Natural killer cell treated with Interleukin-12 subunit alpha and Interleukin-12 subunit beta and Interleukin-15 and Interleukin-18, amount 100 ng/mL, for 72 hours (primary cell): ENCODE data around the gene WNT10A. TPM values are rescaled to one million over a fixed set of nuclear protein-coding genes. Genes with fewer than 3 reads are reported as not detected.

Source experiments
- ATAC-seq, 2 donors: fragments of 150-1000 bp; cut with Tn5 transposase in 1 of 2; sonication (Bioruptor Pico), chemical (Tn5 transposase) in 1 of 2; 2 replicates each; pipeline ENCODE4 v1.10.0; 2021
- DNase-seq: peaks from one replicate; pipeline ENCODE4 v3.0.0; 2022; ENCODE audit warnings: low spot score
- H3K27ac Mint-ChIP-seq, 2 donors: 1 replicate in 1 of 2; 2 replicates in 1 of 2; pipeline ENCODE4 v1.8.0; 2022; ENCODE audit warnings: mixed read lengths in 2 of 2, mild to moderate bottlenecking in 1 of 2, moderate library complexity in 1 of 2
- H3K27me3 Mint-ChIP-seq, 2 donors: 1 replicate in 1 of 2; 2 replicates in 1 of 2; pipeline ENCODE4 v1.8.0; 2022; ENCODE audit warnings: mixed read lengths in 2 of 2
- H3K36me3 Mint-ChIP-seq: one replicate; pipeline ENCODE4 v1.8.0; 2022; ENCODE audit warnings: mixed read lengths
- H3K4me1 Mint-ChIP-seq, 2 donors: 1 replicate in 1 of 2; 2 replicates in 1 of 2; pipeline ENCODE4 v1.8.0; 2022; ENCODE audit warnings: low read depth in 2 of 2, mixed read lengths in 2 of 2, mild to moderate bottlenecking in 1 of 2
- H3K4me3 Mint-ChIP-seq: one replicate; pipeline ENCODE4 v1.8.0; 2022; ENCODE audit warnings: mixed read lengths
- H3K9me3 Mint-ChIP-seq: 2 replicates; pipeline ENCODE4 v1.8.0; 2022; ENCODE audit warnings: mixed read lengths
- total RNA-seq, 2 donors: library from RNA; stranded (reverse); gene quantifications; one replicate each; pipeline ENCODE4 v1.2.3, GENCODE V29; 2022

Gene WNT10A
- total RNA-seq, 2 donors from 2014 or later: not detected

DNA sequence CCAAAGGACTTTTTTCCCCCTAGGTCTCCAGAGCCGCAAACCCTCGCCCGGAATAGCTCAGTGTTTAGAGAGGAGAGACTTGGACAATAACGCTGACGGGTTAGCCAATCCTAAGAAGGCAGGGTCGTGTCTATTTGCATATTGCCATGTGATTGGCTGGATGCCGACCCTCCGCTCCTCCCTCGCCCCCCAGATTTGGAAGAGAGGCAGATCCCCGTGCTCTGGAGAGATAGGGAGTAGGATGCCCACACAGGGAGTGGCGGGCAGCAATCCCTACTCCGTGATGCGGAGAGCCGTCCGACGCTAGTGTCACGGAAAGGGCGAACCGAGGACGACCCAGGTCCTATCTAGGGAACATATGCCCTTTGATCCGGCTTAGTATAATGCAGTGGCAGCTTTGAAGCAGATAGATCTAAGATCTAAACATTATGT is 19.7 kb upstream of the WNT10A start:
- DNase-seq (peak; percentile 45), ATAC-seq (peak in 1 of 2 donors; percentile 41)
- Mint-ChIP-seq H3K27ac (no peak overlapping the region), H3K27me3 (peaks cover 60 to 62% of the 10 kb centered on the region in 2 donors), H3K9me3 (no peaks in the 10 kb centered on the region), H3K4me1 (peaks cover 8 to 9% of the 10 kb centered on the region in 2 donors), H3K4me3 (no peak overlapping the region), H3K36me3 (no peaks in the 10 kb centered on the region)

DNA sequence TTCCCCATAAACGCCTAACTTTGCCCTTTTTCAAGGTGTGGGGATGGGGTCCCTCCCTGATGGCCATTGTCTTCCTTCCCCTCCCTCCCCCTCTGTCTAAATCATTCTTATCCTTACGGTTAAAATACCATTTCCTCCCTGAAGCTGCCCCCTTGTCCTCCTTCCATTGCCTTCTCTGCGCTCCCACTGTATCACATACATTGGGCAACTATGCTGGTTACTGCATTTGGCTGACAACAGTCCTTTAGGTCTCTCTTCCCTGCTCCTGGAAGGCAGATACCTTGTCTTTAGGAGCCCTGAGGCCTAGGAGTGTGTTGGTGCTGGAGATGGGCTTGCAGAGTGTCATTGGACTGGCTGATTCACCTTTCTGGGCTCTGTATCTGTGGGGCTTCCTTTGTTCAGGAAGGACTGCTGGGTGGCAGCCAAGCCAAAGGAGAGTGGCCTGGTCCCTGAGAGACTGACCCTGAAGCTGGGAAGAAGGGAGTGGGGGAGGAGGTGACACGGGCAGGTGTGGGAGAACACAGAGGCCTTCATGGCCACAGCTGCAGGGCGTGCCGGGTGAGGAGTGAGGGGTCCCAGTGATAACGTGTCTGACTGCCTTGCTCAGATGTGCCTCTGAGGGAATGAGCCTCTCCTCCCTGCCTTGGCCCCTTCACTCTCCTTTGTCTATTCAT is 18.9 kb upstream of the WNT10A start:
- peaks cover 56 to 60% of the 10 kb centered on the region in 2 donors for H3K27me3 Mint-ChIP-seq
- H3K36me3 Mint-ChIP-seq: no peaks in the 10 kb centered on the region
- no peak overlapping the region for H3K4me3 Mint-ChIP-seq
- peaks cover 6 to 8% of the 10 kb centered on the region in 2 donors for H3K4me1 Mint-ChIP-seq
- no peak overlapping the region for H3K27ac Mint-ChIP-seq
- no peaks in the 10 kb centered on the region for H3K9me3 Mint-ChIP-seq
- DNase-seq (no peak), ATAC-seq (no peak)

DNA sequence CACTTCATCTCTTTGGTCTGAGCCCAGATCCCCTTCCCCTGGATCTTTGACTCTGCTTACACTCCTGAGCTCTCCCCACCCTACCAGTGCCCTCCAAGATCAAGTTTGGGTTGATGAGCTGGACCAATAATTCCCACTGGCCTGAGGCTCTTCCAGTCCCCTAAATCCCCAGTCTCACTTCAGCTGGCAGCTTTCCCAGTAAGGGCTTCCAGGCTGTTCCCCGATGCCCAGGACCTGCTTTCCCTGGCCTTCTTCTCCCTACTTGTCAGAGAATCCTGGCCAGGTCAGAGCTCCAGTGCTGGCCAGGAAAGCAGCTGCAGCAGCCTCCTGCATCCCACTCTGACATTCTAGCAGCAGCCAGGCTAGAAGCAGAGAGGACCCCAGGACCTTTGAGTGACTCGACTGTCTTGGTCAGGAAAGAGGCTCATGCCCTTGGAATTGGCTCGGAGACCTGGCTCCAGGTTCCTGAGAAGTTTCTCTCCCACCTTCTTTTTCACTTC is 17.6 kb upstream of the WNT10A start:
- Mint-ChIP-seq H3K9me3 (no peaks in the 10 kb centered on the region), H3K27ac (no peak overlapping the region), H3K36me3 (no peaks in the 10 kb centered on the region), H3K4me1 (peaks cover 4 to 8% of the 10 kb centered on the region in 2 donors), H3K4me3 (no peak overlapping the region), H3K27me3 (peaks cover 50 to 54% of the 10 kb centered on the region in 2 donors)
- DNase-seq (peak; percentile 18), ATAC-seq (no peak)

DNA sequence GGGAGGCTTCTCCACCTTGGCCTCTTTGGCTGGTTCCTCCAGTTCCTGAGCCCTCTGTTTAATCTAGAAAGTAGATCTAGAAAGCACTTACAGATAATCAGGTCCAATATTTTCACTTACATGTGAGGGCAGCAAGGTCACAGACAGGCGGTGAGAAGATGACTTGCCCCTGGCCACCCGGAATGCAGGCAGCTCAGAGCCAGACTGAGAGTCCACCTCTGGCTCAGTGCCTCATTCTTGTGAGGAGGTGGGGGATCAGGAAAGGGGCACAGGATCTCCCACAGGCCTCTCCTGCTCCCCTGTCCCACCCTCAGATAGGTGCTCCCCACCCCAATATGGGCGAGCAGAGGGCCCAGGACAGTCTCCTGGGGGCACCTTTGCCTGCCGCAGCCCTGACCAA is 15.3 kb upstream of the WNT10A start:
- Mint-ChIP-seq H3K4me3 (no peak overlapping the region), H3K27ac (no peak overlapping the region), H3K36me3 (no peaks in the 10 kb centered on the region), H3K4me1 (peaks cover 0 to 4% of the 10 kb centered on the region in 2 donors), H3K9me3 (no peaks in the 10 kb centered on the region), H3K27me3 (peaks cover 51 to 56% of the 10 kb centered on the region in 2 donors)
- ATAC-seq (no peak), DNase-seq (no peak)

DNA sequence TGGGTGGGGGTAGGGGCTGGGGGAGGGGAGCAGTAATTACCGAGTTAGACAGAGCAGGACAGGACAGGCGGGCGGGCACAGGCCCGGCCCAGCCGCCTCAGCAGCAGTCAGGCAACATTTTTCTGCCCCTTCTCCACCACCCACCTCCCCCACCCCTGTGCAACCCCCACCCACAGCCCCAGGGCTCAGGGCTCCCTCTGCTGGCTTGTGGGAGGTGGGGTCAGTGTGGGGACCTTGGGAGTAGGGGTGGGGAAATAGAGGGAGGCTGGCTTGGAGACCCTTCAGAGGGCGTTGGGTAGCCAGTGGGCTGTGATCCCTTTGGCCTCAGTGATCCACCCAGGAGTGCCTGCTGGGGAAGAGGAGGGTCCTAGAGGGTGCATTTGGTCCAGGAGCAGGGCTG is 14.7 kb upstream of the WNT10A start:
- H3K27me3 Mint-ChIP-seq: peaks cover 50 to 59% of the 10 kb centered on the region in 2 donors
- no peak overlapping the region for H3K27ac Mint-ChIP-seq

DNA sequence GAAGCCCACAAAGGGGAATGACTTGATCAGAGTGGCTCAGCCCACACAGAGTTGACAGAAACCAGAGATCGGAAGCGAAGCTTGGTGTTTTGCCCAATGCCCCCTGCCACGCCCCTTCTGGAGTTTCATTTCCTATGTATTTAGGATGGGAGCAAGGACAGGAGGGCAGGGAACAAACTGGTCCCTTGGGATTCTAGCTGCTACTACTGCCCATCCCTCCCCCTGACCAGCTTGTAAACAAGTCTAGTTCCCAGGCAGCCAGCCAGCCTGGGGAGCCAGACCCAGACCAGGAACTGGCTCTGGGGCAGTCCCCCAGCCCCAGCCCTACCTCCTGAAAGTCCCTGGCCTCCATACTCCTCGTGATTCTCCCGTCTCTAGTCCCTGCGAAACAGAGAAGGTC is 12.8 kb upstream of the WNT10A start:
- Mint-ChIP-seq H3K4me3 (no peak overlapping the region), H3K9me3 (no peaks in the 10 kb centered on the region), H3K27ac (no peak overlapping the region), H3K4me1 (peaks cover 11 to 14% of the 10 kb centered on the region in 2 donors), H3K27me3 (peaks cover 50 to 63% of the 10 kb centered on the region in 2 donors), H3K36me3 (no peaks in the 10 kb centered on the region)
- no peak for DNase-seq
- ATAC-seq: no peak

More for the DNA sequence above, 14.7 kb upstream of the WNT10A start:
- Mint-ChIP-seq H3K4me1 (peaks cover 3 to 8% of the 10 kb centered on the region in 2 donors), H3K4me3 (no peak overlapping the region), H3K9me3 (no peaks in the 10 kb centered on the region), H3K36me3 (no peaks in the 10 kb centered on the region)
- DNase-seq (no peak), ATAC-seq (no peak)

DNA sequence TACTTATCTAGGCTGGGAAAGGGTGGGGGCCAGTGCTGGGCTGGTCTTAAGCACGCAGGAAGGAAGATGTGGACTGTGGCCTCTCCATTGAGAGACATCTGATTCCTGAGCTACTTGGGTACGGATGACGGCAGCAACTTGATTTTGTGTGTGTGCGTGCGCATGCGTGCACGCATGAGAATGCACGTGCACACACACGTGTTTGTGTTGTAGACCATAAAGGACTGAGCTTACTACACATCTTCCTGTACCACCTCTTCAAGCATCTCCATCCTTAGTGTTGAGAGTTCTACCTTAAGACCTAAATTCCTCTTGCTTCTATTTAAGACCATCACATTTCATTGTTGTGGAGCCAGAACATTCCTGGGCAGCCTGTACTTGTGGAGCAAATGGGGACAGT is 11.6 kb upstream of the WNT10A start:
- no peak overlapping the region for H3K4me3 Mint-ChIP-seq
- DNase-seq: no peak
- H3K36me3 Mint-ChIP-seq: no peaks in the 10 kb centered on the region
- ATAC-seq: no peak
- H3K27me3 Mint-ChIP-seq: peaks cover 43 to 58% of the 10 kb centered on the region in 2 donors
- H3K4me1 Mint-ChIP-seq: peaks cover 14% of the 10 kb centered on the region in 2 donors
- H3K9me3 Mint-ChIP-seq: no peaks in the 10 kb centered on the region
- no peak overlapping the region for H3K27ac Mint-ChIP-seq

DNA sequence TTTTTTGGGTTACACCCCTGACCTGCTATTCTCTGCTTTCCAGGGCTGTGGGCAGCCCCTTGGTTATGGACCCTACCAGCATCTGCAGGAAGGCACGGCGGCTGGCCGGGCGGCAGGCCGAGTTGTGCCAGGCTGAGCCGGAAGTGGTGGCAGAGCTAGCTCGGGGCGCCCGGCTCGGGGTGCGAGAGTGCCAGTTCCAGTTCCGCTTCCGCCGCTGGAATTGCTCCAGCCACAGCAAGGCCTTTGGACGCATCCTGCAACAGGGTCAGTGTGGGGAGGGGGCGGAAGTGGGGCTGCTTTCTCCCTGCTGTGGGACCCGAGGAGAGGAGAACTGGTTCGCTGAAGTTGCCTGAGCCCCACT is 9.7 kb upstream of the WNT10A start:
- no peaks in the 10 kb centered on the region for H3K36me3 Mint-ChIP-seq
- ATAC-seq (no peak), DNase-seq (no peak)
- H3K4me1 Mint-ChIP-seq: peaks cover 14% of the 10 kb centered on the region in 2 donors
- H3K4me3 Mint-ChIP-seq: no peak overlapping the region
- H3K9me3 Mint-ChIP-seq: no peaks in the 10 kb centered on the region
- H3K27me3 Mint-ChIP-seq: peaks cover 43 to 64% of the 10 kb centered on the region in 2 donors
- H3K27ac Mint-ChIP-seq: no peak overlapping the region

DNA sequence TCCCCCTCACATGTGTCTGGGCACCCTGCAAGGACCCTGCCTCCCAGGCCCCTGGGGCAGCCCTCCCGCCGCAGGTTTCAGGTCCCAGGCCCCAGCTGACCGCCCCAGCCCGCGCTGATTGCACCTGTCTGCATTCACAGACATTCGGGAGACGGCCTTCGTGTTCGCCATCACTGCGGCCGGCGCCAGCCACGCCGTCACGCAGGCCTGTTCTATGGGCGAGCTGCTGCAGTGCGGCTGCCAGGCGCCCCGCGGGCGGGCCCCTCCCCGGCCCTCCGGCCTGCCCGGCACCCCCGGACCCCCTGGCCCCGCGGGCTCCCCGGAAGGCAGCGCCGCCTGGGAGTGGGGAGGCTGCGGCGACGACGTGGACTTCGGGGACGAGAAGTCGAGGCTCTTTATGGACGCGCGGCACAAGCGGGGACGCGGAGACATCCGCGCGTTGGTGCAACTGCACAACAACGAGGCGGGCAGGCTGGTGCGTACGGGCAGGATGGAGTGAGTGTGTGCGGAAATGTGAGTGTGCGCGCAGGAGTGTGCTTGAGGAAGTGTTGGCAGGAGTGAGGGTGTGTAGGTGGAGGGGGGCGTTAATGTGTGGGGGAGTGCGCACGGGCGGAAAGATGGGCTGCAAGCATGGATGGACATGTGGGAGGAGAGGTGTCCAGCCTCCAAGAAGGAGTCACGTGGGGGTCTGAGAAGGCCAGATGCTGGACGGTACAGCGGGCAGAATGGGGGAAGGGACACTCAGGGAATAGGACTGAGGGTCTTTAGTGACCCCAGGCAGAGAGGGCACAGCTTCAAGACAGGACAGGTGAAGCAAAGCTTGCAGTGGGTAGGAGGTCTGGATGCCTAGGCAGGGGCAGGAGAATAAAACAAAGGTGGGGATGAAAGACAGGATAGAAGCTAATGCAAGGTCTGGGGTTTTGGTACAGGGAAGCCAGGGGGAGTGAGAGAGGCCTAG is 9.0 kb upstream of the WNT10A start:
- no peaks in the 10 kb centered on the region for H3K9me3 Mint-ChIP-seq
- H3K4me3 Mint-ChIP-seq: peak overlapping the region; percentile 58
- ATAC-seq: peak; percentile 7 to 33
- H3K27me3 Mint-ChIP-seq: peaks cover 46 to 66% of the 10 kb centered on the region in 2 donors
- no peak overlapping the region for H3K27ac Mint-ChIP-seq
- DNase-seq: no peak
- no peaks in the 10 kb centered on the region for H3K36me3 Mint-ChIP-seq
- peaks cover 15 to 16% of the 10 kb centered on the region in 2 donors for H3K4me1 Mint-ChIP-seq

DNA sequence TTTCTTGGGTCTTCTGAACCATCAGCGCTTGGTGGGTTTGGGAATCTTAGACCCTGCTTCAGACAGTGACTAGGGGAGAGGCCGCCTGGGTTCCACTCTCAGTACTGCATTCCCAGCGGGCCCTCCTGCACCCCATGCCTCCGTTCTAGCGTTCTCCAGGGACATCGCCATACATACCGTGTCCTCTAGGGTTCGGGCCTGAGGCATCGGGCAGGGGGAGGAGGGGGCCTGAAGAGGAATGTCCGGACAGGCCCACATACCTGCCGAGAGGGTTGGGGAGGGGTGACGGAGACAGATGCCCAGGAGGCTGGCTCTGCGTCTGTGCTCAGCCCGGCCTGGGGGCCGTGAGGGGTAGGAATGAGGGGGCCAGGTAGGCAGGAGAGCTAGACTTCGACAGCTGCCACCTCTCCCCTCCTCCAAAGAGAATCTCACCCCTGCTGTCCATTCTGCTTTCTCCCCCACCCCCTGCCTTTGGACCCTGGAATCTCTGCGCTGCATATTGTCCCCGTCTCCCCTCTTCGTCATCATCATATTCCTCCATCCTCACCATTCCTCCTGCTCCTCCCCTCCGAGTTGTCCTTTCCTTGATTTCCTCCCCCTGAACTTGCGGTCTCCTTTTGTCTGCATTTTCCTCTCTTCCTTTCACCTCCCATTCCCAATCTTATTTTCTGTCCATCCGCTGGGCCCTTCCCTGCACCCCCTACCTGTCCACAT is 7.8 kb upstream of the WNT10A start:
- H3K36me3 Mint-ChIP-seq: no peaks in the 10 kb centered on the region
- H3K27ac Mint-ChIP-seq: no peak overlapping the region

DNA sequence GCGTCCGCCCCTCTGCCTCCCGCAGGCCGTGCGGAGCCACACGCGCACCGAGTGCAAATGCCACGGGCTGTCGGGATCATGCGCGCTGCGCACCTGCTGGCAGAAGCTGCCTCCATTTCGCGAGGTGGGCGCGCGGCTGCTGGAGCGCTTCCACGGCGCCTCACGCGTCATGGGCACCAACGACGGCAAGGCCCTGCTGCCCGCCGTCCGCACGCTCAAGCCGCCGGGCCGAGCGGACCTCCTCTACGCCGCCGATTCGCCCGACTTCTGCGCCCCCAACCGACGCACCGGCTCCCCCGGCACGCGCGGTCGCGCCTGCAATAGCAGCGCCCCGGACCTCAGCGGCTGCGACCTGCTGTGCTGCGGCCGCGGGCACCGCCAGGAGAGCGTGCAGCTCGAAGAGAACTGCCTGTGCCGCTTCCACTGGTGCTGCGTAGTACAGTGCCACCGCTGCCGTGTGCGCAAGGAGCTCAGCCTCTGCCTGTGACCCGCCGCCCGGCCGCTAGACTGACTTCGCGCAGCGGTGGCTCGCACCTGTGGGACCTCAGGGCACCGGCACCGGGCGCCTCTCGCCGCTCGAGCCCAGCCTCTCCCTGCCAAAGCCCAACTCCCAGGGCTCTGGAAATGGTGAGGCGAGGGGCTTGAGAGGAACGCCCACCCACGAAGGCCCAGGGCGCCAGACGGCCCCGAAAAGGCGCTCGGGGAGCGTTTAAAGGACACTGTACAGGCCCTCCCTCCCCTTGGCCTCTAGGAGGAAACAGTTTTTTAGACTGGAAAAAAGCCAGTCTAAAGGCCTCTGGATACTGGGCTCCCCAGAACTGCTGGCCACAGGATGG is 7.1 kb upstream of the WNT10A start:
- Mint-ChIP-seq H3K36me3 (no peaks in the 10 kb centered on the region), H3K4me3 (peak overlapping the region; percentile 18), H3K9me3 (no peaks in the 10 kb centered on the region), H3K27ac (no peak overlapping the region), H3K4me1 (peaks cover 18% of the 10 kb centered on the region in 2 donors), H3K27me3 (peaks cover 43 to 65% of the 10 kb centered on the region in 2 donors)
- ATAC-seq (no peak), DNase-seq (no peak)

More for the DNA sequence above, 7.8 kb upstream of the WNT10A start:
- H3K4me3 Mint-ChIP-seq: peak overlapping the region; percentile 18
- DNase-seq (no peak), ATAC-seq (no peak)
- peaks cover 18% of the 10 kb centered on the region in 2 donors for H3K4me1 Mint-ChIP-seq
- H3K27me3 Mint-ChIP-seq: peaks cover 43 to 68% of the 10 kb centered on the region in 2 donors
- H3K9me3 Mint-ChIP-seq: no peaks in the 10 kb centered on the region

DNA sequence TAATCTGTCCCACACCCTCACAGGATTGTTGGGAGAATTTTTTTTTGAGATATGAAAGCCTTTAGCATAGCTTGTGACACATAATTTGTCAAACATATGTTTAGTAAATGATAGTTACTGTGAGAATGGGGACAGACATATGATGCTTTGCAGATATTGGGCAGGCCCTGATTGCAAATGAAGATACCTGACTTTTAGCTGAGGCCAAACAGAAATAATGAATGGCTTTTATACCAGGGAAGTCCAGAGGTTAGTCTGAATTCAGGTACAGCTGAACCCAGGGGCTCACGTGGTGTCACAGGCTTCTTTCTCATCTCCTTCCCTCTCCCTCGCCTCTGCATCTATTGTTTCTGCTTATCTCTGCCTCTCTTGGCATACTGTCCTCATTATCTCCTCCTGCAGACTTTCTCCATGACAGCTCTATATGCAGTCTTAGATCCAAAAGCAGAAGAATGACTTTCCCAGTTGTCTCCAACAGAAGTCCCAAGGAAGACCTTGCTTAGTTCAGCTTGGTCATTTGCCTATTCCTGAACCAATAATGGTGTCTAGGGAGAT is 4.9 kb upstream of the WNT10A start:
- no peak for ATAC-seq
- Mint-ChIP-seq H3K36me3 (no peaks in the 10 kb centered on the region), H3K9me3 (no peaks in the 10 kb centered on the region), H3K4me1 (peaks cover 14 to 24% of the 10 kb centered on the region in 2 donors), H3K27ac (no peak overlapping the region), H3K27me3 (peaks cover 39 to 55% of the 10 kb centered on the region in 2 donors), H3K4me3 (no peak overlapping the region)
- DNase-seq: no peak
